Breast epithelium (tissue), 4 donors: ENCODE measurements around the gene SLC2A10. TPM values are rescaled to one million over a fixed set of nuclear protein-coding genes. Genes with fewer than 3 reads are reported as not detected.

Source experiments
- DNase-seq, 2 donors: peaks; one replicate each; pipeline ENCODE4 v3.0.0-alpha.2; 2019; ENCODE audit warnings: low spot score in 2 of 2
- H3K27ac ChIP-seq, 2 donors: fragments of 200-600 bp; sonication (generic) in 1 of 2; one replicate each; pipeline ENCODE4 v1.5.1; 2016 to 2019; ENCODE audit warnings: mild to moderate bottlenecking in 1 of 2
- H3K27me3 ChIP-seq, 2 donors: fragments of 200-600 bp; sonication (generic) in 1 of 2; one replicate each; pipeline versions ENCODE4 v1.5.1 to v1.6.0; 2017 to 2019; ENCODE audit warnings: control low read depth in 1 of 2, mild to moderate bottlenecking in 1 of 2
- H3K36me3 ChIP-seq: fragments of 200-600 bp; one replicate; pipeline ENCODE4 v1.5.1; 2019
- H3K4me1 ChIP-seq, 2 donors: fragments of 200-600 bp; sonication (generic); one replicate each; pipeline ENCODE4 v1.5.1; 2016 to 2019; ENCODE audit warnings: control low read depth in 1 of 2
- H3K4me3 ChIP-seq, 3 donors: fragments of 200-600 bp; sonication (generic); 1 replicate in 2 of 3; 2 replicates in 1 of 3; pipeline ENCODE4 v1.5.1; 2016 to 2019; ENCODE audit warnings: mild to moderate bottlenecking in 3 of 3, moderate library complexity in 2 of 3
- H3K9me3 ChIP-seq, 2 donors: fragments of 200-600 bp; sonication (generic) in 1 of 2; one replicate each; pipeline ENCODE4 v1.5.1; 2016 to 2019; ENCODE audit warnings: control low read depth in 1 of 2
- CTCF ChIP-seq, 3 donors: fragments of 450-650 bp; IDR thresholded peaks; one replicate each; pipeline ENCODE4 v1.5.1; 2016 to 2017; ENCODE audit warnings: antibody characterized with exemption in 3 of 3, mild to moderate bottlenecking in 3 of 3, moderate library complexity in 3 of 3
- POLR2A ChIP-seq: fragments of 450-650 bp; IDR thresholded peaks from one replicate; pipeline ENCODE4 v1.6.1; 2016; ENCODE audit warnings: antibody characterized with exemption, mild to moderate bottlenecking, moderate library complexity
- POLR2AphosphoS5 ChIP-seq, 3 donors: sonication (generic); formaldehyde crosslinking; IDR thresholded peaks; one replicate each; pipeline ENCODE4 v1.6.1; 2017; ENCODE audit warnings: antibody characterized with exemption in 3 of 3
- intact Hi-C: fragments of 100-400 bp; cut with DNase I; formaldehyde crosslinking; loops from one replicate; pipeline ENCODE4 v1.15.1; 2023; ENCODE audit warnings: low total_unique reads
- total RNA-seq, 3 donors: library from RNA; depleted of rRNA; stranded (reverse); fragments of >200 nt; gene quantifications; one replicate each; pipeline ENCODE4 v1.1.0, GENCODE V29; 2016

SLC2A10 gene
- total RNA-seq, 3 donors from 2014 or later = 19.8 to 42.9 (median 26.9) TPM

- H3K4me1 ChIP-seq = no peaks in the 10 kb centered on the region
- no peak for DNase-seq
- peak overlapping the region; percentile 5 to 81 for H3K27ac ChIP-seq
- H3K27me3 ChIP-seq = no peaks in the 10 kb centered on the region
- TF ChIP-seq POLR2AphosphoS5 (IDR thresholded peaks at IDR 0.05) (no peak), CTCF (IDR thresholded peaks at IDR 0.05) (no peak), POLR2A (no peak)
- no peaks in the 10 kb centered on the region for H3K36me3 ChIP-seq
- no peaks in the 10 kb centered on the region for H3K9me3 ChIP-seq
- no peak overlapping the region for H3K4me3 ChIP-seq
- intact Hi-C loops = loop anchor here (5.0 kb wide), 1 partner anchor 792 kb away; no protein-coding TSS in a partner anchor
Measured at GRCh38 chr20:46704714-46705377, 4.6 kb upstream of the SLC2A10 start.

- no peak for TF ChIP-seq CTCF (IDR thresholded peaks at IDR 0.05)
- peak; percentile 49 to 71 (median 54) for TF ChIP-seq POLR2AphosphoS5 (IDR thresholded peaks at IDR 0.05)
- no peaks in the 10 kb centered on the region for H3K36me3 ChIP-seq
- no peak overlapping the region for H3K4me3 ChIP-seq
- H3K27ac ChIP-seq = peak overlapping the region; percentile 5 to 81
- no peak for DNase-seq
- intact Hi-C loops = loop anchor here (5.0 kb wide), 1 partner anchor 792 kb away; no protein-coding TSS in a partner anchor
- no peaks in the 10 kb centered on the region for H3K27me3 ChIP-seq
- no peaks in the 10 kb centered on the region for H3K4me1 ChIP-seq
- no peaks in the 10 kb centered on the region for H3K9me3 ChIP-seq
Measured at GRCh38 chr20:46705378-46705729, 4.1 kb upstream of the SLC2A10 start.

GRCh38 chr20:46706242-46706641 is 3.2 kb upstream of the SLC2A10 start:
- Histone ChIP-seq H3K9me3 (no peaks in the 10 kb centered on the region), H3K4me3 (no peak overlapping the region), H3K36me3 (no peaks in the 10 kb centered on the region), H3K27me3 (no peaks in the 10 kb centered on the region), H3K4me1 (no peaks in the 10 kb centered on the region), H3K27ac (peak overlapping the region; percentile 27 to 79)
- intact Hi-C loops = loop anchor here (5.0 kb wide), 1 partner anchor 791 kb away; no protein-coding TSS in a partner anchor
- TF ChIP-seq POLR2AphosphoS5 (IDR thresholded peaks at IDR 0.05) (no peak), CTCF (IDR thresholded peaks at IDR 0.05) (no peak), POLR2A (no peak)
- no peak for DNase-seq

- Histone ChIP-seq H3K27me3 (no peaks in the 10 kb centered on the region), H3K9me3 (no peaks in the 10 kb centered on the region), H3K4me1 (peaks cover 0 to 5% of the 10 kb centered on the region in 2 donors), H3K4me3 (no peak overlapping the region), H3K27ac (peak overlapping the region; percentile 89 to 95), H3K36me3 (no peaks in the 10 kb centered on the region)
- peak in 1 of 3 donors; percentile 17 for TF ChIP-seq CTCF (IDR thresholded peaks at IDR 0.05)
- no peak for TF ChIP-seq POLR2A
- TF ChIP-seq POLR2AphosphoS5 (IDR thresholded peaks at IDR 0.05) = no peak
- DNase-seq = no peak
- intact Hi-C loops = loop anchor here (5.0 kb wide), 1 partner anchor 789 kb away; no protein-coding TSS in a partner anchor
Measured at GRCh38 chr20:46708172-46708860, 1.1 kb upstream of the SLC2A10 start.

- no peaks in the 10 kb centered on the region for H3K36me3 ChIP-seq
Measured at GRCh38 chr20:46709055-46709458, 392 bp upstream of the SLC2A10 start.

More at GRCh38 chr20:46709055-46709458, 392 bp upstream of the SLC2A10 start:
- H3K4me3 ChIP-seq = peak overlapping the region; percentile 72 to 84 (median 79)
- no peaks in the 10 kb centered on the region for H3K9me3 ChIP-seq
- DNase-seq = no peak
- intact Hi-C loops = loop anchor here (5.0 kb wide), 1 partner anchor 788 kb away; no protein-coding TSS in a partner anchor
- no peaks in the 10 kb centered on the region for H3K27me3 ChIP-seq
- H3K27ac ChIP-seq = peak overlapping the region; percentile 89 to 95
- H3K4me1 ChIP-seq = peaks cover 0 to 5% of the 10 kb centered on the region in 2 donors
- TF ChIP-seq POLR2AphosphoS5 (IDR thresholded peaks at IDR 0.05) (no peak), CTCF (IDR thresholded peaks at IDR 0.05) (no peak), POLR2A (no peak)
